ENCODE results near the gene OR10J5. TPM values are rescaled to one million over a fixed set of nuclear protein-coding genes. Genes with fewer than 3 reads are reported as not detected.

OR10J5 gene
- polyA plus RNA-seq, 3 donors: not detected

Other genes with a start within 250 kb of the OR10J5 start
- gene FCER1A, start 233.7 kb downstream of the OR10J5 start, polyA plus RNA-seq (ENCODE audit: insufficient read length in 3 of 3): under 1 TPM; 0.47 to 0.83 (median 0.47) TPM
- gene OR10J4, start 103.8 kb downstream of the OR10J5 start, polyA plus RNA-seq (ENCODE audit: insufficient read length in 3 of 3): not detected
- under 1 TPM in 1 of 3 donors, not detected in 2; 0.05 TPM for gene OR10J1, start 96.3 kb downstream of the OR10J5 start, polyA plus RNA-seq (ENCODE audit: insufficient read length in 3 of 3)
- gene APCS, start 51.8 kb upstream of the OR10J5 start, polyA plus RNA-seq (ENCODE audit: insufficient read length in 3 of 3): not detected
- gene CRP, start 178.6 kb upstream of the OR10J5 start, polyA plus RNA-seq (ENCODE audit: insufficient read length in 3 of 3): not detected
- gene DUSP23, start 245.0 kb upstream of the OR10J5 start, polyA plus RNA-seq (ENCODE audit: insufficient read length in 3 of 3): 10 to 100 TPM; 32.4 to 37.4 (median 36.5) TPM